HG03469 (cell line): ENCODE results near the gene SLC25A47.

ENCODE experiments used
- ATAC-seq: cut with Tn5 transposase; IDR thresholded peaks from one replicate; pipeline ENCODE4 v1.9.1; 2021; ENCODE audit warnings: mild to moderate bottlenecking, moderate library complexity, moderate number of reproducible peaks; ENCODE audit not compliant: unreplicated experiment

Gene SLC25A47

GRCh38 chr14:100322138-100322957 is 791 bp upstream of the SLC25A47 start:
- no peak for ATAC-seq

- no peak for ATAC-seq
These were observed 786 bp downstream of the SLC25A47 start for GRCh38 chr14:100323942-100324307.

GRCh38 chr14:100325231-100325632 is 2.1 kb downstream of the SLC25A47 start:
- ATAC-seq: no peak

DNA sequence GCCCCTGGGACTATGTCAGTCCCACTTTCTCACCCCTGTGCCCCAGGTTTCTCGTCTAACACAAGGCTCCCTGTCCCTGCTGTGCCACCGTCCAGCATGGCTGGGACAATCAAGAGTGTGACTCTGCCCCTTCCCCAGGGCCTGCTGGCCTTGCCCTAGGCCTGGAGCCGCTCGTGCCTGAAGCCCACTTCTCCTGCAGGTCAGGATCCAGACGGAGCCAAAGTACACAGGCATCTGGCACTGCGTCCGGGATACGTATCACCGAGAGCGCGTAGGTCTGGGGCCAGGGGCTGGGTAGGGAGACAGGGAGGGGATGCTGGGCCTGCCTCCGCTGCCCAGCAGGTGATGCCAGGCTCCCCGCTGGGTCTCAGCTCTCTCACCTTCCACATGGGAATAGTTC is 2.8 kb downstream of the SLC25A47 start:
- no peak for ATAC-seq

DNA sequence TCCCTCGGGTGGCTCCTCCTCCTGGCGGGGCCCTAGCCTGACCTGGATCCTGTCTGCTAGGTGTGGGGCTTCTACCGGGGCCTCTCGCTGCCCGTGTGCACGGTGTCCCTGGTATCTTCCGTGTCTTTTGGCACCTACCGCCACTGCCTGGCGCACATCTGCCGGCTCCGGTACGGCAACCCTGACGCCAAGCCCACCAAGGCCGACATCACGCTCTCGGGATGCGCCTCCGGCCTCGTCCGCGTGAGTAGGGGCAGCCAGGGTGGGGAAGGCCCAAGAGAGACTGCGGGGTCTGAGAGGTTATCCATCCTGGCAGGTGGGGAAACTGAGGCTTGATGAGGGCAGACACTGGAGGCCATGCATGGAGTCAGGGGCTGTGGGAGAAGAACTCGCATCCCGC is 4.0 kb downstream of the SLC25A47 start:
- no peak for ATAC-seq

- no peak for ATAC-seq
These were observed 5.5 kb downstream of the SLC25A47 start for GRCh38 chr14:100328495-100329163.

DNA sequence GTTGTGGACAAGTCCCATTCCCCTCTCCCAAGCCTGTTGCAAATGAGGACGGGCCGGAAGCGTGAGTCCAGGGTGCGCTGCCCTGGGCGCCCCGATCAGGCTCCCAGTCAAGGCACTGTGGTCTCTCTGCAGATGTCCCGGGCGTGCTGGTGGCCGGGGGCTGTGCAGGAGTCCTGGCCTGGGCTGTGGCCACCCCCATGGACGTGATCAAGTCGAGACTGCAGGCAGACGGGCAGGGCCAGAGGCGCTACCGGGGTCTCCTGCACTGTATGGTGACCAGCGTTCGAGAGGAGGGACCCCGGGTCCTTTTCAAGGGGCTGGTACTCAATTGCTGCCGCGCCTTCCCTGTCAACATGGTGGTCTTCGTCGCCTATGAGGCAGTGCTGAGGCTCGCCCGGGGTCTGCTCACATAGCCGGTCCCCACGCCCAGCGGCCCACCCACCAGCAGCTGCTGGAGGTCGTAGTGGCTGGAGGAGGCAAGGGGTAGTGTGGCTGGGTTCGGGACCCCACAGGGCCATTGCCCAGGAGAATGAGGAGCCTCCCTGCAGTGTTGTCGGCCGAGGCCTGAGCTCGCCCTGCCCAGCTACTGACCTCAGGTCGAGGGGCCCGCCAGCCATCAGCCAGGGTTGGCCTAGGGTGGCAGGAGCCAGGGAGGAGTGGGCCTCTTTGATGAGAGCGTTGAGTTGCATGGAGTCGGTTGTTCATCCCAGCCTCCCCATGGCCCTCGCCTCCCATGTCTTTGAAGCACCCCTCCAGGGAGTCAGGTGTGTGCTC is 6.3 kb downstream of the SLC25A47 start:
- no peak for ATAC-seq

DNA sequence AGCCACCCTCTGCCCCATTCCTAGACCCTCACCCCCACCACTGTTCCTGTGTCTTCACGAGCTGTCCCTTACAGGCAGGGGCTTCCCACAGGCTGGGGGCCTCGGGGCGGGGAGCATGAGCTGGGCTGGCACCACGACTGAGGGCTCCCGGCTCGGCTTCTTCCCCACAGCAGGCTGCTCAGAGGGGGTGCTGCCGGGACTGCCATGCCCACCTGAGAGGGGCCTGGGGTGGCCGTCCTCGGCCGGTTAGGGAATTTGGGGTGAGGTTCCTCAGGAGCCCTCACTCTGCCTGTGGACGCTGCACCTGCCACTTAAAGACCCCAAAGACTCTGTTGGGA is 6.8 kb downstream of the SLC25A47 start:
- no peak for ATAC-seq

DNA sequence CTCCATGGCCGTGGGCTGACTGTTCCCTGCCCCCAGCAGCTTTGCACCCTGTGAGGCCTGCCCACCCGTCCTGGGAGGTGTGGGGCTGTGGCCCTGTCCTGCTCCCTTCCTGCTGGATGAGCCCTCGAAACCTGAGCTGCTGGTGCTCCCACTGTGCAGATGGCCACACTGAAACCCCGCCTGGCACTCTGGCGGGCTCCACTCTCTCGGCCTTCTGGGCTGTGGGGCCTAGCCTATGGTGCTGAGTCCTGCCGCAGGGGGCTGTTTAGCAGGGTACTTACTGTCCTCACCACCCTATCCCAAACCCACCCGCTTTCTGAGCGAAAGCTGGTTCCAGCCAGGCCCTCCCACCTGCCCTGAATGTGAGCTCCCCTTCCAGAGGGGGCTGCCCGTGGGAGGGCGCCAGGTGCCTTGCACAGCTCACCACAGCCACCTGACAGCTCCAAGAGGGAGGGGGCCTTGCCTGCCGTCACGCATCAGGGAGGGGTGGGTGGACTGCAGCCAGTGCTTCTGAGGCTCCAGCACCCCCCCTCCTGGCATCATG is 7.3 kb downstream of the SLC25A47 start:
- no peak for ATAC-seq

DNA sequence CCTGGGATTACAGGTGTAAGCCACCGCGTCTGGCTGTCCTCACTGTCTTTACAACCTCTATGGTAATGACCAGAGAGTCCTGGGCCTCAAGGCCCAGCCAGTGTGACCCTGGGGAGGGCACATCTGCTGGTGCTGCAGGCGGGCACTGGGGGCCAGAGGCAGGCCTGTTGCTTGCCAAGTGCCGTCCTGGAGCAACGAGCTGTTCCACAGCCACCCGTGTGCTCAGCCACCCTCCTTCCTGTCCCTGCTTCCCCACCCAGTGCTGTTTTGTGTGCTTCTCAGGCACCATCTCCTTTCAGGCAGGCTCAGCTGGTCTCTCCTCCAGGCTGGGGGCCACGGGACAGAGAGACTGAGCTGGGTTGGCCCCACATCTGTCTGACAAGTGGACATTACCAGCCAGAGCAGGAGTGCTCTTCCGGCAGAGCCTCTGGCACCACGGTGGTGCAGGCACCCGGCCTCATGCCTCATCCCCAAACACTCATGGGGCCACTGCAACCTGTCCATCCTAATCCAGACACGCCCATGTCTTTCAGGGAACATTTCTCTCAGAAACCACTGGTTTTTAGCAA is 9.0 kb downstream of the SLC25A47 start:
- ATAC-seq: no peak

DNA sequence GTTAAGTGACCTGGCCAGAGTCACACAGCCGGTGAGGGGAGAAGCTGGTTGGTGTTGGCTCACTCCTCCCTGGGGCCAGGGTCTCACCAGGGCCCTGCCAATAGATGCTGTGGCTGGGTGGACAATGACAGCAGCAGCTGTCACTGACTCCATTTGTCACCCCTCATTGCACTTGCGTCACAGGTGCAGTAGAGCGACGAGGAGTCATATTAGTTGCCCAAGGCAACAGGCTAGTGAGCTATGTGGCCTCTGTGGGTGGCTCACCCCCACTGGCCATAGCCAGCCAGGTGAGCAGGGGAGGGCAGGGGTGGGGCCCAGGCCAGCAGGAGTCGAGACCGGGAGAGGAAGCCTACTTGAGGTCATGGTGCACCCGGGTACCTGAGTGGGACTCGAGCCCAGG is 9.7 kb downstream of the SLC25A47 start:
- ATAC-seq: no peak

- no peak for ATAC-seq
These were observed 10.2 kb downstream of the SLC25A47 start for GRCh38 chr14:100333311-100333710.

GRCh38 chr14:100333827-100334226 is 10.7 kb downstream of the SLC25A47 start:
- ATAC-seq: no peak

DNA sequence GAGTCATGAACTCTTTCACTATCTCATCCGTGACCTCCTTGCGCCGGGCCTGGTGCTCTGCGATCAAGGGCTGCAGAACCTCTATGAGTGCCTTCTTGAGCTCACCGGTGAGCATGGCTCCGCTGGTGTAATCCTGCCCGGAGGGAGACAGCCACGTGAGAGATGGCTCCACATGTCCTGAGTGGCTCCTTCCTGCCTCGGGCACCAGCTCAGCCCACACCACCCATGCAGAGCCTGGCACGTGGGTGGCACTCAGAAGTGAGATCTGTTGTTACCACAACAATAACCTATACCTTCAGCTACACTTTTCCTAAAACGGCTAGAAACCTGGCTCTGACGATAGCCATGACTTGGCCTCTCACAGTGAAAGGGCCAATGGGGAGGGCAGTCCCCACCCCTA is 11.8 kb downstream of the SLC25A47 start:
- no peak for ATAC-seq

DNA sequence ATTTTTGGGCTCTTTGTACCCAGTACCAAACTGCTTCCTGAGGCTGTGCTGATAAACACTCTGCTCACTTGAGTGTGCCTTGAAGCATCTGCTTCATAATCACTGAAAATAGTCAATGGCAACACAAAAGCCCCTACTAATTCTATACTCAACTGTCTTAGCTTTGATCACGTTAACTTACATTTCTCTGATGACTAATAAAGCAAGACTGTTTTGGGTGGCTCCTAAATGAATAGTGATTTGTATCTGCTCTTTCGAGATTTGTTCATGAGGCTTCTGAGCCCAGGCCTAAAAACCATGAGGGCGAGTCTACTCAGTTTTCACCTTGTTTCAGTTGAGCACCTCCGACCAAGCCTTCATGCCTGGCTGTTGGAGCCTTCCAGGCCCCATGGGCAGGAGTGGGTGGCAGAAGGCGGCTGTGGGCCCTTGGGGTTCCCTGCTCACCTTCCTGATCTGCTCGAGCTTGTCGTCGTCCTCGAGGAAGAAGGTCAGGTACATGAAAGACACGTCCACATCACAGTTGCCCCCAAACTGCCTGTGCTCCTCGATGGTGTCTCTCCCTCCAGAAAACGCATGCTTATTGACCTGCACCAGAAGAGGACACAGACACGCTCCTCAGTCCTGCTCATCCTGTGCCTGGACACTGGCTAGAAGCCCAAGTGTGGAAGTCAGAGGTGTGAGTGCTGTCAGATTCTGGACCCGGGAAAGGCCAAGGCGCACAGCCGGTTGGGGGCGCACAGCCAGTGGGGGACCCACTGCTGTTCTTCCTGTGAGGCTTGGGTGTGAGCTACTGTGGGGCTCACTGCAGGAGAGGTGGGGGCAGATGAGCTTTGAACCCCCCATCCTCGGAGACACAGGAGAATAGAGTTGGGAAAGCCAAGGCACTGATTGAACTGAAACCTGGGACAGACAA is 13.7 kb downstream of the SLC25A47 start:
- no peak for ATAC-seq

GRCh38 chr14:100339766-100340422 is 16.8 kb downstream of the SLC25A47 start:
- no peak for ATAC-seq

GRCh38 chr14:100340423-100340813 is 17.3 kb downstream of the SLC25A47 start:
- ATAC-seq: no peak

GRCh38 chr14:100341301-100342031 is 18.3 kb downstream of the SLC25A47 start:
- peak; percentile 41 for ATAC-seq

DNA sequence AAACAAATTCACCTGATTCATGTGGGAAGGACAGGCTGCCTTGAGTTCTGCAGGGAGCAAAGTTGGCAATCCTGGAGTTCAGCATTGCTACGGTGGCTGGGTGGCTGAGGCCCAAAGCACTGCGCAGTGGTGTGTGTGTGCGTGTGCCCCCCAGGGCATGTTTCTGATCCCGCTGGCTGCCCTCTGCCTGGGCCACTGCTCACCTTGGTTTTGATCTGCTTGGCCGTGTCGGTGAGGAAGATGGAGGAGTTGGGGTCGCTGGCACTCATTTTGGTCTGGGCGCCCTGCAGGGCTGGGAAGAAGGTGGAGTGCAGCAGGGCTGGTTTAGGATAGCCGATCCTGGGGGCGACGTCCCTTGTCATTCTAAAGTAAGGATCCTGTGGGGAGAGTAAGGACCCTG is 19.1 kb downstream of the SLC25A47 start:
- no peak for ATAC-seq
